Smooth muscle cell (in vitro differentiated cells): ENCODE results near the gene FARS2. TPM values are rescaled to one million over a fixed set of nuclear protein-coding genes. Genes with fewer than 3 reads are reported as not detected.

ENCODE experiments used
- DNase-seq: peaks from one replicate; lab custom pipeline; 2025; ENCODE audit not compliant: unreplicated experiment; lab: John Stamatoyannopoulos, UW
- H2AFZ ChIP-seq: fragments of 200-600 bp; sonication (generic); 2 replicates; pipeline ENCODE4 v1.6.0; 2016; ENCODE audit warnings: antibody characterized with exemption, low read depth, mild to moderate bottlenecking
- H3F3A ChIP-seq: fragments of 200-600 bp; sonication (generic); 2 replicates; pipeline ENCODE4 v1.6.0; 2017; ENCODE audit warnings: antibody characterized with exemption, low read depth
- H3K27ac ChIP-seq: fragments of 200-600 bp; sonication (generic); 2 replicates; pipeline ENCODE4 v1.5.1; 2016; ENCODE audit warnings: low read depth, mild to moderate bottlenecking
- H3K27me3 ChIP-seq: fragments of 200-600 bp; sonication (generic); 2 replicates; pipeline ENCODE4 v1.6.1; 2016; ENCODE audit warnings: low read depth, mild to moderate bottlenecking
- H3K36me3 ChIP-seq: fragments of 200-600 bp; sonication (generic); 2 replicates; pipeline ENCODE4 v1.5.1; 2016; ENCODE audit warnings: low read depth
- H3K4me1 ChIP-seq: fragments of 200-600 bp; sonication (generic); 2 replicates; pipeline ENCODE4 v1.5.1; 2016; ENCODE audit warnings: low read depth
- H3K4me2 ChIP-seq: fragments of 200-600 bp; sonication (generic); 2 replicates; pipeline ENCODE4 v1.6.0; 2016; ENCODE audit warnings: mild to moderate bottlenecking
- H3K4me3 ChIP-seq: fragments of 200-600 bp; sonication (generic); 2 replicates; pipeline ENCODE4 v1.5.1; 2016; ENCODE audit warnings: mild to moderate bottlenecking
- H3K79me2 ChIP-seq: fragments of 200-600 bp; sonication (generic); 2 replicates; pipeline ENCODE4 v1.6.0; 2016; ENCODE audit warnings: low read depth, mild to moderate bottlenecking
- H3K9ac ChIP-seq: fragments of 200-600 bp; sonication (generic); 2 replicates; pipeline ENCODE4 v1.6.0; 2016; ENCODE audit warnings: low read depth
- H3K9me3 ChIP-seq: fragments of 200-600 bp; sonication (generic); replicated peaks from 2 replicates; pipeline ENCODE4 v1.5.1; 2016; ENCODE audit warnings: low read depth
- H4K20me1 ChIP-seq: fragments of 200-600 bp; sonication (generic); 2 replicates; pipeline ENCODE4 v1.6.0; 2016; ENCODE audit warnings: low read depth
- CTCF ChIP-seq: fragments of 200-600 bp; sonication (generic); IDR thresholded peaks from 2 replicates; pipeline ENCODE4 v1.5.1; 2017; ENCODE audit warnings: borderline replicate concordance, mild to moderate bottlenecking, antibody characterized with exemption; ENCODE audit not compliant: insufficient read depth, poor library complexity, severe bottlenecking
- WGBS: methylation state at CpG from one replicate; pipeline ENCODE4 v1.1.7; 2016; ENCODE audit warnings: low lambda C conversion rate; 5-methylcytosine and 5-hydroxymethylcytosine counted together
- polyA plus RNA-seq: library from polyadenylated mRNA; unstranded; fragments of >200 nt; fragmentation: Nextera tagmentation; extraction: Ambion mirVana; gene quantifications from 2 replicates; pipeline ENCODE4 v1.2.1, GENCODE V29; 2016
- total RNA-seq: library from RNA; depleted of rRNA; stranded (reverse); fragments of >200 nt; gene quantifications from 2 replicates; pipeline ENCODE4 v1.2.3, GENCODE V29; 2014

Gene FARS2
- total and polyA plus RNA-seq, 2 experiments from 2014 or later, result 9.6 to 13.2 TPM

GRCh38 chr6:5623769-5624168 lies 362.5 kb downstream of the FARS2 start:
- Histone ChIP-seq H3K36me3 (no peaks in the 10 kb centered on the region), H3K9ac (no peak overlapping the region), H3K79me2 (no peaks in the 10 kb centered on the region), H2AFZ (no peak overlapping the region), H4K20me1 (no peaks in the 10 kb centered on the region), H3K4me2 (no peak overlapping the region), H3K27me3 (no peaks in the 10 kb centered on the region), H3F3A (no peaks in the 10 kb centered on the region), H3K27ac (no peak overlapping the region), H3K9me3 (no peaks in the 10 kb centered on the region), H3K4me1 (no peaks in the 10 kb centered on the region), H3K4me3 (no peak overlapping the region)
- WGBS, result 81% methylated on average over 2 of the region's 2 CpGs
- DNase-seq, result no peak
- TF ChIP-seq CTCF, result no peak

GRCh38 chr6:5624256-5624655 lies 362.9 kb downstream of the FARS2 start:
- no peaks in the 10 kb centered on the region for H3K9me3 ChIP-seq
- H4K20me1 ChIP-seq, result no peaks in the 10 kb centered on the region
- no peak for DNase-seq
- no peak overlapping the region for H3K27ac ChIP-seq
- H3K27me3 ChIP-seq, result no peaks in the 10 kb centered on the region
- H3K9ac ChIP-seq, result no peak overlapping the region
- H2AFZ ChIP-seq, result no peak overlapping the region
- H3K79me2 ChIP-seq, result no peaks in the 10 kb centered on the region
- H3F3A ChIP-seq, result no peaks in the 10 kb centered on the region
- WGBS, result 87% methylated on average over 6 of the region's 6 CpGs
- no peak overlapping the region for H3K4me3 ChIP-seq
- no peak overlapping the region for H3K4me2 ChIP-seq
- TF ChIP-seq CTCF, result no peak
- no peaks in the 10 kb centered on the region for H3K36me3 ChIP-seq
- H3K4me1 ChIP-seq, result no peaks in the 10 kb centered on the region

- no peaks in the 10 kb centered on the region for H3K79me2 ChIP-seq
- H3K9me3 ChIP-seq, result no peaks in the 10 kb centered on the region
- no peaks in the 10 kb centered on the region for H3F3A ChIP-seq
- no peak overlapping the region for H3K27ac ChIP-seq
- DNase-seq, result no peak
- no peaks in the 10 kb centered on the region for H4K20me1 ChIP-seq
- H2AFZ ChIP-seq, result no peak overlapping the region
- no peaks in the 10 kb centered on the region for H3K27me3 ChIP-seq
- H3K4me1 ChIP-seq, result no peaks in the 10 kb centered on the region
- no peak overlapping the region for H3K9ac ChIP-seq
- no peak overlapping the region for H3K4me2 ChIP-seq
- WGBS, result 86% methylated on average over 7 of the region's 7 CpGs
- H3K36me3 ChIP-seq, result no peaks in the 10 kb centered on the region
- no peak overlapping the region for H3K4me3 ChIP-seq
- TF ChIP-seq CTCF, result no peak
Measured at GRCh38 chr6:5626727-5627426, 365.6 kb downstream of the FARS2 start.

- DNase-seq, result no peak
- Histone ChIP-seq H3K9me3 (no peaks in the 10 kb centered on the region), H3K9ac (no peak overlapping the region), H3K4me1 (no peaks in the 10 kb centered on the region), H3K4me2 (no peak overlapping the region), H3K36me3 (no peaks in the 10 kb centered on the region), H3K79me2 (no peaks in the 10 kb centered on the region), H3K4me3 (no peak overlapping the region), H4K20me1 (no peaks in the 10 kb centered on the region), H3K27me3 (no peaks in the 10 kb centered on the region), H2AFZ (no peak overlapping the region), H3F3A (no peaks in the 10 kb centered on the region), H3K27ac (no peak overlapping the region)
- no peak for TF ChIP-seq CTCF
- 90% methylated on average over 5 of the region's 5 CpGs for WGBS
Measured at GRCh38 chr6:5630636-5631035, 369.3 kb downstream of the FARS2 start.
